Stimulated activated effector memory CD8-positive, alpha-beta T cell treated with anti-CD3 and anti-CD28 coated beads, Interleukin-12 subunit alpha, Interleukin-12 subunit beta, amount 100 ng/mL, for 72 hours (primary cell): ENCODE data around the gene SCMH1.
A peak's percentile ranks its signal among the peaks of the same experiment; 100 is the strongest.
"Not testable (repeated sequence)": the region's sequence is repeated elsewhere in the genome, so short reads cannot be mapped to it uniquely, and the experiment has no call there.

ENCODE experiments used
- ATAC-seq: fragments of 150-1000 bp; cut with Tn5 transposase; 2 replicates; pipeline ENCODE4 v1.10.0; 2021
- DNase-seq, 2 donors: peaks; one replicate each; pipeline ENCODE4 v3.0.0; 2021 to 2022; ENCODE audit warnings: low spot score in 2 of 2
- H3K27ac Mint-ChIP-seq: one replicate; pipeline ENCODE4 v1.8.0; 2022; ENCODE audit warnings: mild to moderate bottlenecking, mixed read lengths
- H3K36me3 Mint-ChIP-seq: one replicate; pipeline ENCODE4 v1.8.0; 2022; ENCODE audit warnings: mild to moderate bottlenecking, mixed read lengths
- H3K4me1 Mint-ChIP-seq: one replicate; pipeline ENCODE4 v1.8.0; 2022; ENCODE audit warnings: mixed read lengths
- H3K4me3 Mint-ChIP-seq: one replicate; pipeline ENCODE4 v1.8.0; 2022; ENCODE audit warnings: mild to moderate bottlenecking, mixed read lengths
- H3K9me3 Mint-ChIP-seq: one replicate; pipeline ENCODE4 v1.8.0; 2022; ENCODE audit warnings: mixed read lengths

SCMH1 gene

GRCh38 chr1:41158147-41158875 is 83.8 kb downstream of the SCMH1 start:
- ATAC-seq (no peak), DNase-seq (no peak)
- Mint-ChIP-seq H3K4me3 (no peak overlapping the region), H3K9me3 (no peaks in the 10 kb centered on the region), H3K4me1 (no peaks in the 10 kb centered on the region), H3K36me3 (no peaks in the 10 kb centered on the region), H3K27ac (no peak overlapping the region)

DNA sequence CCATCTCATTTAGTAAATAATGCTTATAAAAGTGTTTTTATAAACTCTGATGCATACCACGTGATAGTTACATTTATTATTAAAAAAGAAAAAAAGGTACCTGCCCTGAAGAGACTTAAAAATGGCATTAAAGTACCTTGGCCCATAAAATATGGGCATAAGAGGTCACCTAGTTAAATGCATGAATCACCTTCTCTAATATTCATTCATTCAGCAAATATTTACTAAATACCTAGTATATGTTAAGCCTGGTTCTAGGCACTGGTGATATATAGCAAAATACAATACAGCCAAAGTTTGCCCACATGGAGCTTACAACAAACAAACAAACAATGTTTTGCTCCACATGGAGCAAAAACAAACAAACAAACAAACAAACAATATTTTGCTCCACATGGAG is 87.0 kb downstream of the SCMH1 start:
- peaks cover 7% of the 10 kb centered on the region for H3K36me3 Mint-ChIP-seq
- DNase-seq (no peak), ATAC-seq (no peak)
- no peaks in the 10 kb centered on the region for H3K9me3 Mint-ChIP-seq
- H3K27ac Mint-ChIP-seq, result no peak overlapping the region
- H3K4me3 Mint-ChIP-seq, result no peak overlapping the region
- no peaks in the 10 kb centered on the region for H3K4me1 Mint-ChIP-seq

GRCh38 chr1:41153750-41154274 is 88.3 kb downstream of the SCMH1 start:
- DNase-seq (no peak), ATAC-seq (no peak)
- Mint-ChIP-seq H3K27ac (no peak overlapping the region), H3K36me3 (peaks cover 19% of the 10 kb centered on the region), H3K9me3 (no peaks in the 10 kb centered on the region), H3K4me3 (no peak overlapping the region), H3K4me1 (no peaks in the 10 kb centered on the region)

DNA sequence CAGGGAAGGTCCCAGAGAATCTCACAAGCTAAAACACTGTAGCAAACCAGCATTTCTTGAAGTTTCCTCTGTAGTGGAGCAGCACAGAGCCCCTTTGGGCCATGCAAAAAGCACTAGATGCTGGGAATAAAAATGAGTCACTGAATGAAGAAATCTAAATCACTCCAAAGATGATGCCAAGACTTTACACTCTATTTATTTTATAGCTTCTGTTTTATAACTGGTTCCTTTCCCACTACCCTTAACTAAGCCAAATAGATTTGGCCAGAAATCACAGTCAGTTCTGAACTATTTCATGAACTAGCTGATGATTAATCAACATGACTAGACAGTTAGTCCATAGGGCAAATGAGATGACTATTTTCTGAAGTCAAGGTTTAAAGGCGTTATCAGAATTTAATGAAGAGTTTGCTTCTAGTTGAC is 89.5 kb downstream of the SCMH1 start:
- no peak for ATAC-seq
- Mint-ChIP-seq H3K36me3 (peaks cover 21% of the 10 kb centered on the region), H3K27ac (no peak overlapping the region), H3K9me3 (no peaks in the 10 kb centered on the region), H3K4me1 (no peaks in the 10 kb centered on the region), H3K4me3 (no peak overlapping the region)
- DNase-seq, result no peak

DNA sequence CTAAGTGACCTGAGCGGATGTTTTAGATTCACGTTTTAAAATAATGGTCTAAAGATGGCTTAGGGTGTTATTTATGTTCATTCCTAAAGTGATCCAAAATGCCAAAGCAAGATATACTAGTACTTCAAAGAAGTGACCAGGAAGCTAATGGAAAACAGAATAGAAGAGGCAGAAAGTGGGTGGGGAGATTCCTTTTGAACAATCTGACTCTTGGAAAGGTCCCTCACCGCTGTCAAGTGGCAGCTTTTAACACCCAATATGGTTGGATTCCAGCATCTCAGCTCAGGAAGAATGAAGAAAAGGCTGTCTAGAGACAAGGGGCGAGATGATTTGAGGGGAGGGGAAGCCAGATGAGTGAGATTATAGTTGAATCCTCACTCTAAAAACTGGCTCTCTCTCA is 90.3 kb downstream of the SCMH1 start:
- H3K27ac Mint-ChIP-seq, result no peak overlapping the region
- ATAC-seq, result no peak
- no peak for DNase-seq
- H3K9me3 Mint-ChIP-seq, result no peaks in the 10 kb centered on the region
- no peaks in the 10 kb centered on the region for H3K4me1 Mint-ChIP-seq
- peaks cover 21% of the 10 kb centered on the region for H3K36me3 Mint-ChIP-seq
- no peak overlapping the region for H3K4me3 Mint-ChIP-seq

DNA sequence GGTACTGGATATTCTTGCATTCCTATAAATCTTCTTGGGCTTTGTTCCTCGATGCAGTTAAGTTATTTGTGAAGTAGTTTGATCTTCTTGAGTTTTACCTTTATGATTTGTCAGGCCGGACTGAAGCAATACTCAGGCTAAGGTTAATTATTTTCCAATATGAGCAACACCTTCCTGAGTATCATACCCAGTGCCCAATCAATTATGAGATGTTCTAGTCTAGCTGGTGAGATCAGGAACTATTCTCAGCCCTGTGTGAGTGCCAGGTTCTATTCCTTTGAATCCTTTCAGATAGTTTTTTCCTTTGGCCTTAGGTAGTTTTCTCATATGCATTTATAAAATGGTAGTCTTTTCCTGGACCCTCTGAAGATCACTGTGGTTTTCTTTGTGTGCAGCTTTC is 92.5 kb downstream of the SCMH1 start:
- no peaks in the 10 kb centered on the region for H3K9me3 Mint-ChIP-seq
- H3K4me1 Mint-ChIP-seq, result no peaks in the 10 kb centered on the region
- no peak overlapping the region for H3K27ac Mint-ChIP-seq
- peaks cover 21% of the 10 kb centered on the region for H3K36me3 Mint-ChIP-seq
- no peak for ATAC-seq
- DNase-seq, result no peak
- no peak overlapping the region for H3K4me3 Mint-ChIP-seq

GRCh38 chr1:41144285-41144684 is 97.8 kb downstream of the SCMH1 start:
- Mint-ChIP-seq H3K9me3 (no peaks in the 10 kb centered on the region), H3K4me3 (no peak overlapping the region), H3K4me1 (no peaks in the 10 kb centered on the region), H3K27ac (no peak overlapping the region), H3K36me3 (peaks cover 22% of the 10 kb centered on the region)
- no peak for DNase-seq
- no peak for ATAC-seq

DNA sequence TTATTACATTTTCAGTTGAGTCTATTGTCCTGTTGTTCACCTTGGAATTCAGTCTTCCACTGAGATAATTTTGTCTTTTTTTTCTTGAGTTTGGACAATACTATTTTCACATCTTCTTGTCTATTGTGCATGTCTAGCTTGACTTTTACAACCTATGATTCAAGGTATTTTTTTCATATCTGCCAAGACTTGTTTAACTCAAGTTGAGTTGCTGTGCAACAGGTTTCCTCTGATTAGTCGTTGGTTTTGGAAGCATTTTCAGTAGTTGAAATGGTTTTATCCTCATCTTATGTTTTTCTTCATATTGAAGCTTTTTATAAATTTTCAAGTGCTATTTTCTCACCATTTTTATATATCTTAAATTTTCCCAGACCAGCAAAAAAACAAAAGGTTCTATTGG is 103.6 kb downstream of the SCMH1 start:
- Mint-ChIP-seq H3K4me1 (no peaks in the 10 kb centered on the region), H3K36me3 (peaks cover 38% of the 10 kb centered on the region), H3K27ac (no peak overlapping the region), H3K4me3 (no peak overlapping the region), H3K9me3 (no peaks in the 10 kb centered on the region)
- ATAC-seq (no peak), DNase-seq (no peak)

GRCh38 chr1:41135196-41135947 is 106.7 kb downstream of the SCMH1 start:
- Mint-ChIP-seq H3K9me3 (no peaks in the 10 kb centered on the region), H3K36me3 (peaks cover 33% of the 10 kb centered on the region), H3K27ac (no peak overlapping the region), H3K4me3 (no peak overlapping the region), H3K4me1 (no peaks in the 10 kb centered on the region)
- ATAC-seq (no peak), DNase-seq (no peak)

DNA sequence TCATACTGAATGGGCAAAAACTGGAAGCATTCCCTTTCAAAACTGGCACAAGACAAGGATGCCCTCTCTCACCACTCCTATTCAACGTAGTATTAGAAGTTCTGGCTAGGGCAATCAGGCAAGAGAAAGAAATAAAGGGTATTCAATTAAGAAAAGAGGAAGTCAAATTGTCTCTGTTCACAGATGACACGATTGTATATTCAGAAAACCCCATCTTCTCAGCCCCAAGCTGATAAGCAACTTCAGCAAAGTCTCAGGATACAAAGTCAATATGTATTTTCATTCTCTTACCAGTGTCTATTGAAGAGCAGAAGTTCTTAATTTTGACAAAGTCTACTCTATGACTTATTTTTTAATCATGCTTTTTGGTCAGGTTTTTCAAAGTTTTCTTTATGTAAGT is 107.8 kb downstream of the SCMH1 start:
- not testable (repeated sequence) for DNase-seq, ATAC-seq, H3K4me3 Mint-ChIP-seq, H3K9me3 Mint-ChIP-seq, H3K4me1 Mint-ChIP-seq, H3K27ac Mint-ChIP-seq
- H3K36me3 Mint-ChIP-seq, result peaks cover 29% of the 10 kb centered on the region

- H3K36me3 Mint-ChIP-seq, result no peaks in the 10 kb centered on the region
- H3K9me3 Mint-ChIP-seq, result no peaks in the 10 kb centered on the region
- no peak overlapping the region for H3K27ac Mint-ChIP-seq
- DNase-seq (no peak), ATAC-seq (peak; percentile 51)
- no peaks in the 10 kb centered on the region for H3K4me1 Mint-ChIP-seq
- H3K4me3 Mint-ChIP-seq, result no peak overlapping the region
Measured at GRCh38 chr1:41122851-41123518, 119.1 kb downstream of the SCMH1 start.

DNA sequence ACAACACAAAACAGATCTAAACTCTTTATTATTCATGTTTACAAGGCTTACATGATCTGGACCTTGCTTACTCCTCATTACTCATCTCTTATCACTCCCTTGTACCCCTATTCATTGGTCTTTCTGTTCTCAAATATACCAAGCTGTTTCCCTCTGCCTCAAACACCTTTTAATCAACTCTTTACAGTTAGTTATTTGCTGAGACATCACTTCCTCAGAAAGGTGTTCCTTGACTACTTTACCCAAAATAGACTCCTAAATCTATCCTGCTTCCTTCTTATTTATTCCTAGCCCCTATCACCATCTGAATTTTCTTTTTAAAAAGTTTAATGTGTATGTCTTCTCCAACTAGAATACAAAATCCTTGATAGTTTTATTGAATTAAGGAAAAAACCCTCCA is 120.0 kb downstream of the SCMH1 start:
- Mint-ChIP-seq H3K4me1 (no peaks in the 10 kb centered on the region), H3K4me3 (no peak overlapping the region), H3K27ac (no peak overlapping the region), H3K9me3 (no peaks in the 10 kb centered on the region), H3K36me3 (no peaks in the 10 kb centered on the region)
- ATAC-seq (no peak), DNase-seq (no peak)

DNA sequence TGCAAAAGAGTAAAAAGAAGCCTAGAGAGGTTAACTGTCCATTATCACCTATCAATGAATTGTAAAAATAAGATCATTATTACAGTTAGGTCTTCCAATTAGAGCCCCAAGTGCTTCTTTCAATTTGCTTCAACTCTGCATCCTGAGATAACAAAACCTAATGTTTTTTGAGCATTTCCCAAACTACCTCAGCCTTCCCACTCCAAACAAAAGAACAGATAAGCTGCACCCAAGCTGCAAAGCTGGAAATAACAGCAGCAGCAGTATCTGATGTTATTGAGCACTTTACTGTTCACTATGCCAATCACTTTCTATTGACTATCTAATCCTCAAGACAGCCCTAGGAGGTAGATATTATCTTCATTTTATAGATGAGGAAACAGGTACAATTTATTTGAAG is 123.5 kb downstream of the SCMH1 start:
- no peaks in the 10 kb centered on the region for H3K4me1 Mint-ChIP-seq
- no peaks in the 10 kb centered on the region for H3K9me3 Mint-ChIP-seq
- ATAC-seq (no peak), DNase-seq (no peak)
- no peak overlapping the region for H3K4me3 Mint-ChIP-seq
- peaks cover 7% of the 10 kb centered on the region for H3K36me3 Mint-ChIP-seq
- H3K27ac Mint-ChIP-seq, result no peak overlapping the region

DNA sequence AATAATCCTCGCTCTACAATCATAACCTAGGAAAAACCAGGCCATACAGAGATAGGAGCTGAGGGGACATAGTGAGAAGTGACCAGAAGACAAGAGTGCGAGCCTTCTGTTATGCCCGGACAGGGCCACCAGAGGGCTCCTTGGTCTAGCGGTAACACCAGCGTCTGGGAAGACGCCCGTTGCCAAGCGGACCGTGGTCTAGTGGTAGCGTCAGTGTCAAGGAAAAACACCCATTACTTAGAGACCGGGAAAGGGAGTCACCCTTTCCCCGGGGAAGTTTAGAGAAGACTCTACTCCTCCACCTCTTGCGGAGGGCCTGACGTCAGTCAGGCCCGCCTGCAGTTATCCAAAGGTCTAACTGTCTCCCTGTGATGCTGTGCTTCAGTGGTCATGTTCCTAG is 124.9 kb downstream of the SCMH1 start:
- not testable (repeated sequence) for H3K9me3 Mint-ChIP-seq, H3K4me3 Mint-ChIP-seq, ATAC-seq, H3K4me1 Mint-ChIP-seq, H3K27ac Mint-ChIP-seq, DNase-seq
- H3K36me3 Mint-ChIP-seq, result peaks cover 12% of the 10 kb centered on the region

DNA sequence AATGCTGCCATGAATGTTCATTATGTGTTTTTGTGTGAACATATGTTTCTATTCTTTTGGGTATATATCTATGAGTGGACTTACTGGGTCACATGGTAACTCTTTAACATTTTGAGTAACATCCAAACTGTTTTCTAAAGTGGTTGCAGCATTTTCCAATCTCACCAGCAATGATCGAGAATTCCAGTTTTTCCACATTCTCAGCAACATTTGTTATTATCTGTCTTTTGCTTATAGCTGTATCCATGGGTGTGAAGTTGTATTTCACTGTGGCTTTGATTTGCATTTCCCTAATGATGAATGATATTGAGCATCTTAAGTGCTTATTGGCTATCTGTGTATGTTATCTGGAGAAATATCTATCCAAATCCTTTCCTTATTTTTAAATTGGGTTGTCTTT is 131.4 kb downstream of the SCMH1 start:
- DNase-seq, result no peak
- Mint-ChIP-seq H3K9me3 (no peaks in the 10 kb centered on the region), H3K36me3 (peaks cover 18% of the 10 kb centered on the region), H3K27ac (no peak overlapping the region), H3K4me1 (no peaks in the 10 kb centered on the region), H3K4me3 (no peak overlapping the region)
- ATAC-seq, result no peak

GRCh38 chr1:41110286-41110685 is 131.8 kb downstream of the SCMH1 start:
- peaks cover 19% of the 10 kb centered on the region for H3K36me3 Mint-ChIP-seq
- H3K4me3 Mint-ChIP-seq, result no peak overlapping the region
- ATAC-seq (no peak), DNase-seq (no peak)
- H3K27ac Mint-ChIP-seq, result no peak overlapping the region
- H3K4me1 Mint-ChIP-seq, result no peaks in the 10 kb centered on the region
- no peaks in the 10 kb centered on the region for H3K9me3 Mint-ChIP-seq
